B cell (primary cell): ENCODE results near the gene TNFAIP8L3. TPM values are rescaled to one million over a fixed set of nuclear protein-coding genes. Genes with fewer than 3 reads are reported as not detected.

Source experiments
- ATAC-seq: fragments of 200-7000 bp; cut with Tn5 transposase; one replicate; pipeline ENCODE4 v1.10.0; 2021; ENCODE audit warnings: low read depth, mild to moderate bottlenecking, moderate number of reproducible peaks, moderate library complexity
- CTCF ChIA-PET: fragments of 350-600 bp; sonication (Branson Sonifier 250); formaldehyde crosslinking; loops from one replicate; lab custom pipeline; 2021; ENCODE audit warnings: antibody characterized with exemption, inconsistent platforms; lab: Charles Lee
- POLR2A ChIA-PET: fragments of 350-600 bp; sonication (Branson Sonifier 250); formaldehyde crosslinking; loops from one replicate; lab custom pipeline; 2021; ENCODE audit warnings: antibody characterized with exemption; lab: Charles Lee
- DNase-seq: peaks from one replicate; pipeline ENCODE4 v3.0.0; 2013
- H2AFZ ChIP-seq: 2 replicates; pipeline ENCODE4 v1.6.1; 2012; ENCODE audit warnings: mild to moderate bottlenecking, low read depth, low read length; ENCODE audit not compliant: insufficient read depth, poor library complexity, severe bottlenecking
- H3K27ac ChIP-seq, 2 donors: 1 replicate in 1 of 2; 2 replicates in 1 of 2; pipeline ENCODE4 v1.5.1; 2012 to 2013; ENCODE audit warnings: low read length in 2 of 2, mild to moderate bottlenecking in 2 of 2, moderate library complexity in 1 of 2
- H3K27me3 ChIP-seq, 4 experiments: fragments of 200-600 bp in 1 of 4; sonication (generic) in 1 of 4; replicated peaks in 1 of 4; 1 replicate in 2 of 4; 2 replicates in 2 of 4; pipeline versions ENCODE4 v1.6.1 to v1.7.0; 2013 to 2016; ENCODE audit warnings: low read length in 3 of 4, mild to moderate bottlenecking in 2 of 4, mixed read lengths in 1 of 4, moderate library complexity in 1 of 4; ENCODE audit not compliant: insufficient read depth in 4 of 4, control insufficient read depth in 3 of 4; ENCODE audit errors: control extremely low read depth in 1 of 4
- H3K36me3 ChIP-seq, 2 experiments: replicated peaks in 1 of 2; 1 replicate in 1 of 2; 2 replicates in 1 of 2; pipeline versions ENCODE4 v1.6.1 to v1.7.1; 2013; ENCODE audit warnings: low read length in 1 of 2; ENCODE audit not compliant: insufficient read depth in 2 of 2, control insufficient read depth in 1 of 2; ENCODE audit errors: control extremely low read depth in 1 of 2, extremely low read depth in 1 of 2
- H3K4me1 ChIP-seq, 2 donors: fragments of 200-600 bp in 1 of 2; sonication (generic) in 1 of 2; 1 replicate in 1 of 2; 2 replicates in 1 of 2; pipeline versions ENCODE4 v1.5.1 to v1.6.1; 2013 to 2017; ENCODE audit warnings: low read length in 2 of 2; ENCODE audit not compliant: control insufficient read depth in 2 of 2, insufficient read depth in 2 of 2
- H3K4me2 ChIP-seq: replicated peaks from 2 replicates; pipeline ENCODE3; 2012; ENCODE audit warnings: mild to moderate bottlenecking, low read depth, low read length; ENCODE audit not compliant: poor library complexity, severe bottlenecking
- H3K4me3 ChIP-seq, 5 experiments: fragments of 200-600 bp in 1 of 5; sonication (generic) in 1 of 5; 1 replicate in 3 of 5; 2 replicates in 2 of 5; pipeline versions ENCODE4 v1.5.1 to v1.7.0; 2011 to 2016; ENCODE audit warnings: low read length in 4 of 5, mild to moderate bottlenecking in 4 of 5, low read depth in 2 of 5, control low read depth in 1 of 5, moderate library complexity in 1 of 5; ENCODE audit not compliant: insufficient read depth in 1 of 5; ENCODE audit errors: control extremely low read depth in 1 of 5, extremely low read depth in 1 of 5
- H3K79me2 ChIP-seq: fragments of 200-600 bp; sonication (generic); one replicate; pipeline ENCODE4 v1.6.0; 2016; ENCODE audit warnings: low read length; ENCODE audit not compliant: control insufficient read depth, insufficient read depth
- H3K9ac ChIP-seq: fragments of 200-600 bp; sonication (generic); 2 replicates; pipeline ENCODE4 v1.6.1; 2017; ENCODE audit warnings: mild to moderate bottlenecking, low read length, moderate library complexity
- H3K9me3 ChIP-seq, 3 donors: one replicate each; pipeline versions ENCODE4 v1.6.1 to v1.7.1; 2013; ENCODE audit warnings: low read length in 2 of 3; ENCODE audit not compliant: control insufficient read depth in 2 of 3, insufficient read depth in 1 of 3; ENCODE audit errors: control extremely low read depth in 1 of 3
- H4K20me1 ChIP-seq: 2 replicates; pipeline ENCODE4 v1.6.0; 2012; ENCODE audit warnings: mild to moderate bottlenecking, low read length; ENCODE audit not compliant: insufficient read depth, control insufficient read depth, poor library complexity, severe bottlenecking
- H3K27ac Mint-ChIP-seq: one replicate; pipeline ENCODE4 v1.8.0; 2021; ENCODE audit warnings: mixed read lengths
- H3K27me3 Mint-ChIP-seq: one replicate; pipeline ENCODE4 v1.8.0; 2021; ENCODE audit warnings: mixed read lengths
- H3K4me1 Mint-ChIP-seq: one replicate; pipeline ENCODE4 v1.8.0; 2021; ENCODE audit warnings: mixed read lengths
- H3K4me3 Mint-ChIP-seq: one replicate; pipeline ENCODE4 v1.8.0; 2021; ENCODE audit warnings: mixed read lengths
- H3K9me3 Mint-ChIP-seq: one replicate; pipeline ENCODE4 v1.8.0; 2022; ENCODE audit warnings: mixed read lengths; ENCODE audit not compliant: insufficient read depth
- CTCF ChIP-seq: fragments of 200-600 bp; IDR thresholded peaks from one replicate; pipeline ENCODE4 v1.8.0; 2022; ENCODE audit warnings: antibody characterized with exemption, mild to moderate bottlenecking
- EZH2 ChIP-seq: IDR thresholded peaks from 2 replicates; pipeline ENCODE4 v1.6.1; 2012; ENCODE audit warnings: borderline replicate concordance, low read depth, mild to moderate bottlenecking, moderate library complexity, low read length; ENCODE audit not compliant: insufficient read depth, poor library complexity, severe bottlenecking
- WGBS: methylation state at CpG from one replicate; pipeline ENCODE4 v1.1.5; 2013; ENCODE audit warnings: missing lambda C conversion rate; ENCODE audit not compliant: insufficient coverage; 5-methylcytosine and 5-hydroxymethylcytosine counted together
- intact Hi-C: fragments of 100-400 bp; cut with micrococcal nuclease; formaldehyde crosslinking; loops from one replicate; pipeline ENCODE4 v1.10.0; 2022
- polyA plus RNA-seq: library from polyadenylated mRNA; depleted of rRNA; stranded (reverse); fragments of >200 nt; gene quantifications from 2 replicates; pipeline ENCODE4 v1.2.3, GENCODE V29; 2012
- total RNA-seq, 2 donors: library from RNA; stranded (reverse); fragments of 120-200 nt in 1 of 2; gene quantifications; 1 replicate in 1 of 2; 2 replicates in 1 of 2; pipeline versions ENCODE4 v1.2.3 to v1.2.4, GENCODE V29; 2013 to 2022

TNFAIP8L3 gene
- total and polyA plus RNA-seq, 2 donors (not counting 1 experiment from before 2014, with no cell fraction given), result not detected

- Histone ChIP-seq H3K4me3 (no peak overlapping the region), H4K20me1 (no peaks in the 10 kb centered on the region), H3K27me3 (peaks cover 0 to 21% (median 18%) of the 10 kb centered on the region in 4 experiments), H3K4me1 (peaks cover 3 to 4% of the 10 kb centered on the region in 2 donors), H3K27ac (no peak overlapping the region), H3K36me3 (no peaks in the 10 kb centered on the region), H3K4me2 (no peak overlapping the region), H2AFZ (no peak overlapping the region), H3K9me3 (no peaks in the 10 kb centered on the region), H3K79me2 (no peaks in the 10 kb centered on the region), H3K9ac (no peak overlapping the region)
- intact Hi-C loops, result no loop called here
- DNase-seq (no peak), ATAC-seq (no peak)
- H3K4me3 Mint-ChIP-seq, result no peak overlapping the region
- H3K9me3 Mint-ChIP-seq, result no peaks in the 10 kb centered on the region
- TF ChIP-seq EZH2, result no peak
- no peak for TF ChIP-seq CTCF
- H3K4me1 Mint-ChIP-seq, result peaks cover 4% of the 10 kb centered on the region
- ChIA-PET CTCF (no interaction called here), POLR2A (no interaction called here)
- peaks cover 51% of the 10 kb centered on the region for H3K27me3 Mint-ChIP-seq
- H3K27ac Mint-ChIP-seq, result no peak overlapping the region
- 78% methylated on average over 2 of the region's 2 CpGs for WGBS
Measured at GRCh38 chr15:51088585-51088984, 6.1 kb downstream of the TNFAIP8L3 start.

- H4K20me1 ChIP-seq, result no peaks in the 10 kb centered on the region
- TF ChIP-seq EZH2, result no peak
- no peak for TF ChIP-seq CTCF
- H3K4me3 Mint-ChIP-seq, result no peak overlapping the region
- no peak overlapping the region for H3K4me2 ChIP-seq
- DNase-seq (no peak), ATAC-seq (no peak)
- no peak overlapping the region for H3K4me3 ChIP-seq
- H2AFZ ChIP-seq, result no peak overlapping the region
- no peaks in the 10 kb centered on the region for H3K9me3 ChIP-seq
- ChIA-PET POLR2A (no interaction called here), CTCF (no interaction called here)
- H3K9ac ChIP-seq, result no peak overlapping the region
- no peak overlapping the region for H3K27ac ChIP-seq
- no peak overlapping the region for H3K27ac Mint-ChIP-seq
- H3K36me3 ChIP-seq, result no peaks in the 10 kb centered on the region
- H3K4me1 Mint-ChIP-seq, result no peaks in the 10 kb centered on the region
- no peaks in the 10 kb centered on the region for H3K79me2 ChIP-seq
- no CpG with 5 or more reads among the region's 1 CpG for WGBS
- no peaks in the 10 kb centered on the region for H3K4me1 ChIP-seq
- peaks cover 40% of the 10 kb centered on the region for H3K27me3 Mint-ChIP-seq
- H3K9me3 Mint-ChIP-seq, result no peaks in the 10 kb centered on the region
- intact Hi-C loops, result no loop called here
- peaks cover 0 to 17% (median 12%) of the 10 kb centered on the region in 4 experiments for H3K27me3 ChIP-seq
Measured at GRCh38 chr15:51087513-51087912, 7.2 kb downstream of the TNFAIP8L3 start.
